Measurements from ENCODE around the gene GLE1. TPM values are rescaled to one million over a fixed set of nuclear protein-coding genes. Genes with fewer than 3 reads are reported as not detected.

The GLE1 gene
- total RNA-seq, 1 experiment from 2014 or later, result 19.0 TPM

DNA sequence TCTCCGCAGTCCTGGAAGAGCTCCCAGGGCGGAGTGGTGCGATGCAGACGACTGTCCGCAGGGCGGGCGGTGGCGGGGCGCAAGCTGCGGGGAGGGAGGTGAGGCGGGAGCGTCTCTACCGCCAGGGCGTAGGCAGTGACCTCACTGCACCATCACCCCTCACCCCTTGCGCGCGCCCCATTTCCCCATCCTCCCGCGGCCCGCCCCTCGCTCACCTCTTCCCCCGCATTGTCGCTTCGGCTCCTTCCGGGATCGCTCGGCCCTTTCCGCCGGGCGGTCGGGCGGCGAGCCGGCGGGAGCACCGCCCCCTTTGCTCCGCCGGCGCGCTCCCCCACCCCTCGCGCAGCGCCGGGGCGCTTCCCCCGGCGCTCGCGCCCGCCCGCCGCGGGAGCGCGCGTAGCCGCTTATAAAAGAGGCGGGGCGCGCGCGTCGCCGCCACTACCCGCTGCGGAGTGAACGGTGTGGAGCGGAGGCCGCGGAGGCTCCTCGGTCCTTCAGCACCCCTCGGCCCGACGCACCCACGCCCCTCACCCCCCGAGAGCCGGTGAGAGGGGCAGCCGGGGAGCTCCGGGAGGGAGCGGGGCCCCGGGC, 47.7 kb downstream of the GLE1 start, which contains the start of gene SPTAN1:
Gene SPTAN1 (plus strand): TSS at position 435 of the 591 bp plus-strand sequence. CDS start 14,154 bp downstream, outside the sequence.
- H2BK5ac ChIP-seq (ENCODE audit: insufficient read length, low read length), result no peak within 1 kb of the TSS
- Mint-ChIP-seq H3K4me3 (peak within 1 kb of the TSS in 1 of 2 experiments; percentile 96; a peak in 4 of 5 replicates), H3K27ac (peak within 1 kb of the TSS; percentile 83 to 97 (median 89)), H3K9me3 (no peaks in the 10 kb centered on the region; a peak in 1 of 5 replicates), H3K36me3 (ENCODE audit: insufficient read depth in 1 of 3, low read depth in 3 of 3) (peaks cover 0 to 2% (median 0%) of the 10 kb centered on the region in 3 experiments; a peak in 1 of 7 replicates), H3K27me3 (ENCODE audit: low read depth) (peaks cover 3% of the 10 kb centered on the region; the same call in 1 of the 2 replicates), H3K4me1 (peaks cover 11 to 24% of the 10 kb centered on the region in 2 experiments)
- no peak within 1 kb of the TSS for H3T11ph ChIP-seq (ENCODE audit: low read length)
- peak within 1 kb of the TSS; percentile 83 for H3K18ac ChIP-seq (ENCODE audit: insufficient read length, low read depth, low read length)
- H3K14ac ChIP-seq (ENCODE audit: insufficient read depth, low read length), result peak within 1 kb of the TSS; percentile 68
- no peak within 1 kb of the TSS for H4K5ac ChIP-seq (ENCODE audit: insufficient read length, low read depth, low read length)
- H3K4ac ChIP-seq (ENCODE audit: low read depth, low read length), result no peak within 1 kb of the TSS
- H2BK120ac ChIP-seq (ENCODE audit: low read depth, low read length, poor library complexity, severe bottlenecking), result no peak within 1 kb of the TSS
- H3K9me3 ChIP-seq (ENCODE audit: control insufficient read depth, low read depth, low read length), result no peaks in the 10 kb centered on the region
- no peak within 1 kb of the TSS for H2AK5ac ChIP-seq (ENCODE audit: insufficient read length, low read length)
- no CpG with 5 or more reads among the region's 81 CpGs for WGBS (ENCODE audit: extremely low coverage, insufficient read length, low lambda C conversion rate)
- no peak within 1 kb of the TSS for H2BK20ac ChIP-seq (ENCODE audit: low read depth, low read length, poor library complexity, severe bottlenecking)
- H3K4me2 ChIP-seq (ENCODE audit: insufficient read depth, insufficient read length, low read length), result peak within 1 kb of the TSS; percentile 90
- H3K79me1 ChIP-seq (ENCODE audit: insufficient read depth, low read depth, low read length, poor library complexity, severe bottlenecking), result no peaks in the 10 kb centered on the region
- TF ChIP-seq, protein P1, sequence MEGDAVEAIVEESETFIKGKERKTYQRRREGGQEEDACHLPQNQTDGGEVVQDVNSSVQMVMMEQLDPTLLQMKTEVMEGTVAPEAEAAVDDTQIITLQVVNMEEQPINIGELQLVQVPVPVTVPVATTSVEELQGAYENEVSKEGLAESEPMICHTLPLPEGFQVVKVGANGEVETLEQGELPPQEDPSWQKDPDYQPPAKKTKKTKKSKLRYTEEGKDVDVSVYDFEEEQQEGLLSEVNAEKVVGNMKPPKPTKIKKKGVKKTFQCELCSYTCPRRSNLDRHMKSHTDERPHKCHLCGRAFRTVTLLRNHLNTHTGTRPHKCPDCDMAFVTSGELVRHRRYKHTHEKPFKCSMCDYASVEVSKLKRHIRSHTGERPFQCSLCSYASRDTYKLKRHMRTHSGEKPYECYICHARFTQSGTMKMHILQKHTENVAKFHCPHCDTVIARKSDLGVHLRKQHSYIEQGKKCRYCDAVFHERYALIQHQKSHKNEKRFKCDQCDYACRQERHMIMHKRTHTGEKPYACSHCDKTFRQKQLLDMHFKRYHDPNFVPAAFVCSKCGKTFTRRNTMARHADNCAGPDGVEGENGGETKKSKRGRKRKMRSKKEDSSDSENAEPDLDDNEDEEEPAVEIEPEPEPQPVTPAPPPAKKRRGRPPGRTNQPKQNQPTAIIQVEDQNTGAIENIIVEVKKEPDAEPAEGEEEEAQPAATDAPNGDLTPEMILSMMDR (conservative IDR thresholded peaks at IDR 0.05), result no peak
- peak; percentile 93 for DNase-seq
- no peak within 1 kb of the TSS for H2BK15ac ChIP-seq (ENCODE audit: low read depth, low read length)
- H3K23ac ChIP-seq (ENCODE audit: insufficient read length, low read depth, low read length), result no peak within 1 kb of the TSS
- peaks cover 9% of the 10 kb centered on the region for H3K4me1 ChIP-seq (ENCODE audit: insufficient read depth, low read length)
- no peak within 1 kb of the TSS for H4K91ac ChIP-seq (ENCODE audit: insufficient read length, low read depth, low read length)
- H3K27ac ChIP-seq (ENCODE audit: insufficient read length, low read depth, low read length), result no peak within 1 kb of the TSS
- no peak within 1 kb of the TSS for H4K8ac ChIP-seq (replicated peaks; ENCODE audit: insufficient read length, low read depth, low read length)
- H4K20me1 ChIP-seq (ENCODE audit: control insufficient read depth, insufficient read depth, insufficient read length), result no peaks in the 10 kb centered on the region
- H3K27me3 ChIP-seq (ENCODE audit: insufficient read depth, low read length), result no peaks in the 10 kb centered on the region
- peak within 1 kb of the TSS; percentile 71 for H3K9ac ChIP-seq (ENCODE audit: extremely low read depth, insufficient read length, low read length)
- H2AFZ ChIP-seq (ENCODE audit: low read length), result no peak within 1 kb of the TSS
- H3K79me2 ChIP-seq (ENCODE audit: insufficient read depth, low read length), result no peaks in the 10 kb centered on the region; the same call in 1 of the 2 replicates
- H3K23me2 ChIP-seq (ENCODE audit: insufficient read length, low read depth, low read length, poor library complexity, severe bottlenecking), result peaks cover 5% of the 10 kb centered on the region
- H2BK12ac ChIP-seq (ENCODE audit: insufficient read length, low read depth, low read length), result no peak within 1 kb of the TSS
- no peak within 1 kb of the TSS for H3K56ac ChIP-seq (ENCODE audit: insufficient read length, low read depth, low read length)

All from H9 (cell line).